Adipose tissue (tissue), 3 donors: ENCODE data around the gene LPP. TPM values are rescaled to one million over a fixed set of nuclear protein-coding genes. Genes with fewer than 3 reads are reported as not detected.
"Not testable (repeated sequence)": the region's sequence is repeated elsewhere in the genome, so short reads cannot be mapped to it uniquely, and the experiment has no call there.

ENCODE experiments used
- H3K27ac ChIP-seq: one replicate; pipeline ENCODE4 v1.5.1; 2013; ENCODE audit warnings: low read depth, low read length
- WGBS, 3 donors: extraction: QIAGEN DNeasy Blood & Tissue Kit; methylation state at CpG; one replicate each; pipeline ENCODE4 v1.1.7; 2013; 5-methylcytosine and 5-hydroxymethylcytosine counted together
- polyA plus RNA-seq, 3 donors: library from polyadenylated mRNA; stranded (reverse); fragments of 200-250 nt; gene quantifications; one replicate each; pipeline ENCODE4 v1.2.3, GENCODE V29; 2013
- donor health status: healthy with polysubstance abuse.
- donor health status: Bipolar disorder and iron deficiency.
- donor health status: healthy.

The LPP gene
- polyA plus RNA-seq, 3 donors = 3.6 to 25.6 (median 11.3) TPM

DNA sequence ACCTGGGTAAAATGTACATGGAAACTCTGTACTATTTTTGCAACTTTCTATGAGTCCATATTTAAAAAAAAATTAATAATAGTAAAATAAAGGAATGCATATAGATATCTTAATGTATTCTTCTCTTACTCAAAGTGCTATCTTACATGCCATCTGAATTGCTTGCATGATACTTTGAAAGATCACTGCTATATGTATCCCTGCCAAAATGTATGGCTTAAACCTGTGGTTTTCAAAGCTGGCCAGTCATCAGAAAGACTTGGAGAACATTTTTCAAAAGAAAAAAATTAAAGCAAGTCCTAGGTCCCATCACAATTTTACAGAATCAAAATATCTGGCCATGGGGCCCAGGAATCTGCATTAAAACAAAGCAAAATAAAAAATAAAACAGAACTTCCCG lies 262.1 kb downstream of the LPP start:
- 94 to 100% (median 97%) methylated on average over 1 of the region's 1 CpG for WGBS, 3 donors
- no peak overlapping the region for H3K27ac ChIP-seq

DNA sequence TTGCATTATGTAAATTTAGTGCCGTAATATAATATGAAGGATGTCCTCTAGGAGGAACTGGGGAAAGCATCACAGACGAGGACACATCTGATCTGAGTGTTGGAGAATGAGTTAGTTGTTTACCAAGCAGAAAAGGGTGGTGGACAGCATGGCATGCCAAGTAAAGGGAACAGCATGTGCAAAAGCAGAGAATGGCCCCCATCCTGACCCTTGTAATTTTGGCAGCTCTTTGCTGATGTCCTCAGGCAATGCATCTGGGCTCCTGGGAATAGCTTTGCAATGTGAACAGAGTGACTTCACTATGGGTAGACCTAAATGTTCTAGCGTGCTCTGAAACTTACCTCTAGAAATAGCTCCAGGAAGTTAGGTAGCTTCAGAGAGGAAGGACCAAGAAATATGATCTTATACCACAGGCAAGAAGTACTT lies 263.3 kb downstream of the LPP start:
- WGBS, 3 donors = 72 to 96% (median 77%) methylated on average over 3 of the region's 3 CpGs
- no peak overlapping the region for H3K27ac ChIP-seq

- WGBS, 3 donors = 76 to 92% (median 79%) methylated on average over 3 of the region's 3 CpGs
- no peak overlapping the region for H3K27ac ChIP-seq
Observed at GRCh38 chr3:188417766-188418165, 263.8 kb downstream of the LPP start.

GRCh38 chr3:188421151-188421821 lies 267.3 kb downstream of the LPP start:
- WGBS, 3 donors = 41 to 82% (median 68%) methylated on average over 2 of the region's 2 CpGs
- no peak overlapping the region for H3K27ac ChIP-seq

GRCh38 chr3:188421836-188422540 lies 268.0 kb downstream of the LPP start:
- 47 to 69% (median 69%) methylated on average over 6 of the region's 6 CpGs for WGBS, 3 donors
- no peak overlapping the region for H3K27ac ChIP-seq

- H3K27ac ChIP-seq = not testable (repeated sequence)
- WGBS, 3 donors = 86 to 100% (median 90%) methylated on average over 4 of the region's 4 CpGs
Observed at GRCh38 chr3:188427981-188428380, 274.0 kb downstream of the LPP start.

- no peak overlapping the region for H3K27ac ChIP-seq
- 84 to 94% (median 94%) methylated on average over 5 of the region's 5 CpGs for WGBS, 3 donors
Observed at GRCh38 chr3:188431040-188431439, 277.1 kb downstream of the LPP start.

- 67 to 90% (median 70%) methylated on average over 3 of the region's 3 CpGs for WGBS, 3 donors
- no peak overlapping the region for H3K27ac ChIP-seq
Observed at GRCh38 chr3:188431553-188431952, 277.6 kb downstream of the LPP start.

GRCh38 chr3:188432802-188433520 lies 279.0 kb downstream of the LPP start:
- no peak overlapping the region for H3K27ac ChIP-seq
- WGBS, 3 donors = 31 to 43% (median 32%) methylated on average over 6 of the region's 6 CpGs

DNA sequence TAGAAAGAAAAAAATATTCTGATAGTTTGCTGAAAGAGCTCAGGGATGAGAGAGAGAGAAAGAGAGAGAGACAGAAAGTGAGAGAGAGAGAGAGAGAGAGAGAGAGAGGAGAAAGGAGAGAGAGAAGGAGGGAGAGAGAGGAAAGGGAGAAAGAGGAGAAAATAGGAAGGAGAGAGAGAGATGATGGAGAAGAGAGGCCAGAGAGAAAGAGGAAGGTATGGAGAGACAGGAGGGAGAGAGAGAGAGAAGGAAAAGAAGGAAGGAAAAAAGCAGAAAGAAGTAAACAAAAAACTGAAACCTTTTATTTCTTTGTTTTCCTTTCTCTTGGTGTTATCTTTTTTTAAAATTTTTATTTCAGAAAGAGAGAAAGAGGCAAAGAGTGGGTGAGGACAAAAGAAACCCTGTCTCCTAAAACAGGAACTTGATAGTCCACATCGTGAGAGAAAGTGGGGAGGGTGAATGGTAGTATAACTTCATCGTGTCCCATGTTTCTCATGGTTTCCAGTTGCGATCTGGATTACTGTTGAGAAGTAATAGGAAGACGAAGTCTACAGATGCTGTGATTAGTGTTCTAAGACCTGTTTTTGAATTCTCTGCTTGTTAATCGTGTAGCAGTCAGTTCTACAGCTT lies 279.7 kb downstream of the LPP start:
- no peak overlapping the region for H3K27ac ChIP-seq
- 74 to 97% (median 75%) methylated on average over 5 of the region's 5 CpGs for WGBS, 3 donors

- no peak overlapping the region for H3K27ac ChIP-seq
- WGBS, 3 donors = 88 to 92% (median 90%) methylated on average over 3 of the region's 3 CpGs
Observed at GRCh38 chr3:188434594-188434993, 280.6 kb downstream of the LPP start.

- 38 to 91% (median 88%) methylated on average over 1 of the region's 1 CpG for WGBS, 3 donors
- H3K27ac ChIP-seq = no peak overlapping the region
Observed at GRCh38 chr3:188435266-188435665, 281.3 kb downstream of the LPP start.

DNA sequence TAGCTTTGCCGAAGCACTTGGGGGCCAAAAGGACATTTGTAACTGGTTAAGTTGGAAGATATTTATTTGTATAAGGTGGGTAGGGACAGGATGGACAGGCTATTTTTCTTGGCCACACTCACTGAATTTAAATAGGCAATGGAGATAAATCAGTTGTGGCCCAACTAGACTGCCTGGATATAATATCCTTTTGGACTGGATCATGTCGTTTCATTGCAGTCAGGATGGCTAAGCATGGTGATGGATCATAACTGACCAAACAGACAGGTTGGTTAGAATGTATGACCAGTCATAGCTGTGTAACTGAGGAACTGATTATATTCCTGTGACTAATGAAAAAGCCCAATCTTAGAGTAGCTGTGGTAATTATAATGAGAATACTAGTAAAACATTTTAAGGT lies 284.0 kb downstream of the LPP start:
- 55 to 95% (median 89%) methylated on average over 2 of the region's 2 CpGs for WGBS, 3 donors
- H3K27ac ChIP-seq = no peak overlapping the region

GRCh38 chr3:188439080-188439479 lies 285.1 kb downstream of the LPP start:
- H3K27ac ChIP-seq = no peak overlapping the region
- WGBS, 3 donors = 27 to 76% (median 30%) methylated on average over 5 of the region's 5 CpGs

GRCh38 chr3:188440340-188440972 lies 286.5 kb downstream of the LPP start:
- 90 to 97% (median 91%) methylated on average over 1 of the region's 1 CpG for WGBS, 3 donors
- no peak overlapping the region for H3K27ac ChIP-seq

DNA sequence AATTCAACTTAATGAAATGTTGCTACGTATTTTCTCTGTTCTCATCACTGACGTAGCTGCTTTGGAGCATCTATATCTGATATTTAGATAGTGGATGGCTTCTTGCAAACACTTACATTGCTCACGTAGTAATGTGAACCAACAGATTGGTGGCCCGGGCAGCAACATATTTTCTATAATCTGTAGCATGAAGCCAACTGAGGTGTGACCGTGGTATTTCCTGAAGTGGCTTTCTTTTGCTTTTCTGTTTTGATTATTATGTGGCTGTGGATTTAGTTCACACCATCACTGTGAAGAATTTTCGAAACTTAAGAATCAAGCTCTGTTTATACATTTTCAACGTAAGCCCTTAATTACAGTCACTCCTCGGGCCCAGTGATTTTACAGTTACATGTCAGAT lies 288.5 kb downstream of the LPP start:
- no peak overlapping the region for H3K27ac ChIP-seq
- 92 to 95% (median 92%) methylated on average over 8 of the region's 8 CpGs for WGBS, 3 donors

- WGBS, 3 donors = 93 to 98% (median 96%) methylated on average over 4 of the region's 4 CpGs
- not testable (repeated sequence) for H3K27ac ChIP-seq
Observed at GRCh38 chr3:188445175-188445574, 291.2 kb downstream of the LPP start.

- no peak overlapping the region for H3K27ac ChIP-seq
- WGBS, 3 donors = 65 to 91% (median 88%) methylated on average over 5 of the region's 5 CpGs
Observed at GRCh38 chr3:188446014-188446413, 292.1 kb downstream of the LPP start.
